Subcutaneous abdominal adipose tissue (tissue), 5 donors: ENCODE results near the gene WSCD1.

Experiments used
- H3K27ac ChIP-seq: one replicate; pipeline ENCODE4 v1.7.0; 2013; ENCODE audit warnings: low read depth, mild to moderate bottlenecking, inconsistent platforms, low read length, moderate library complexity
- H3K27me3 ChIP-seq, 5 donors: one replicate each; pipeline ENCODE4 v1.7.0; 2013; ENCODE audit warnings: low read length in 5 of 5, inconsistent platforms in 1 of 5; ENCODE audit not compliant: control insufficient read depth in 5 of 5, insufficient read depth in 4 of 5
- H3K36me3 ChIP-seq, 5 donors: one replicate each; pipeline ENCODE4 v1.7.0; 2013; ENCODE audit warnings: low read length in 5 of 5; ENCODE audit not compliant: control insufficient read depth in 5 of 5, insufficient read depth in 5 of 5
- H3K4me1 ChIP-seq, 5 donors: one replicate each; pipeline ENCODE4 v1.7.0; 2013; ENCODE audit warnings: low read length in 5 of 5, mild to moderate bottlenecking in 3 of 5, moderate library complexity in 1 of 5; ENCODE audit not compliant: control insufficient read depth in 5 of 5, insufficient read depth in 5 of 5
- H3K4me3 ChIP-seq, 5 donors: one replicate each; pipeline ENCODE4 v1.7.0; 2013; ENCODE audit warnings: low read length in 5 of 5, low read depth in 1 of 5
- H3K9ac ChIP-seq, 5 donors: one replicate each; pipeline ENCODE4 v1.7.0; 2013; ENCODE audit warnings: low read length in 5 of 5, mild to moderate bottlenecking in 4 of 5, moderate library complexity in 3 of 5
- H3K9me3 ChIP-seq, 5 donors: one replicate each; pipeline ENCODE4 v1.7.0; 2013; ENCODE audit warnings: low read length in 5 of 5; ENCODE audit not compliant: control insufficient read depth in 5 of 5
- donor health status: healthy.
- donor health status: healthy.
- donor health status: healthy.
- donor health status: healthy.
- donor health status: healthy.

WSCD1 gene

GRCh38 chr17:6110088-6110487, 39.9 kb downstream of the WSCD1 start:
- Histone ChIP-seq H3K9me3 (peaks cover 0 to 5% (median 0%) of the 10 kb centered on the region in 5 donors), H3K4me3 (no peak overlapping the region), H3K27me3 (peaks cover 0 to under 1% (median 0%) of the 10 kb centered on the region in 5 donors), H3K4me1 (no peaks in the 10 kb centered on the region), H3K36me3 (no peaks in the 10 kb centered on the region), H3K9ac (no peak overlapping the region), H3K27ac (no peak overlapping the region)

- Histone ChIP-seq H3K9ac (no peak overlapping the region), H3K4me1 (no peaks in the 10 kb centered on the region), H3K27me3 (no peaks in the 10 kb centered on the region), H3K36me3 (no peaks in the 10 kb centered on the region), H3K4me3 (no peak overlapping the region), H3K27ac (no peak overlapping the region), H3K9me3 (peaks cover 0 to 5% (median 0%) of the 10 kb centered on the region in 5 donors)
Observed at GRCh38 chr17:6110592-6110991, 40.4 kb downstream of the WSCD1 start.

- H3K9me3 ChIP-seq = peaks cover 7 to 32% (median 20%) of the 10 kb centered on the region in 5 donors
- H3K4me1 ChIP-seq = no peaks in the 10 kb centered on the region
- no peaks in the 10 kb centered on the region for H3K27me3 ChIP-seq
- H3K36me3 ChIP-seq = peaks cover 0 to 23% (median 4%) of the 10 kb centered on the region in 5 donors
- no peak overlapping the region for H3K4me3 ChIP-seq
- no peak overlapping the region for H3K9ac ChIP-seq
- H3K27ac ChIP-seq = no peak overlapping the region
Observed at GRCh38 chr17:6120351-6120750, 50.2 kb downstream of the WSCD1 start.

GRCh38 chr17:6124856-6125255, 54.7 kb downstream of the WSCD1 start:
- H3K9me3 ChIP-seq = peaks cover 7 to 27% (median 14%) of the 10 kb centered on the region in 5 donors
- H3K27me3 ChIP-seq = no peaks in the 10 kb centered on the region
- H3K27ac ChIP-seq = no peak overlapping the region
- H3K4me1 ChIP-seq = no peaks in the 10 kb centered on the region
- H3K9ac ChIP-seq = no peak overlapping the region
- no peak overlapping the region for H3K4me3 ChIP-seq
- H3K36me3 ChIP-seq = peaks cover 0 to 11% (median 4%) of the 10 kb centered on the region in 5 donors

DNA sequence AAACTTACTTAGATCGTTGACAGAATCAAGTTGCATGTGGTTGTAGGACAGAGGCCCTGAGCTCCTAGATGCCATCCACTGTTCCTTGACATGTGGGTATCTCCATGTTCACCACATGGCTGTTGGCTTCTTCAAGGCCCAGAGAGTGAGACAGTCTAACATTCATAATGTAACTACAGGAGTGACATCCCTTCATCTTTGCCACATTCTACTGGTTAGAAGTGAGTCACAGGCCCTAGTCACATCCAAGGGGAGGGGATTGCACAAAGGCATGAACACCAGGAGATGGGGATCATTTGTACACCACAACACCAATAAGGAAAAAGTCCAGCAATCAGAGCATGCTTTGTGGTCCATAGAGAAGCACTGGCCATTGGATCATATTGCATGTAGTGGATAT, 56.6 kb downstream of the WSCD1 start:
- H3K27ac ChIP-seq = no peak overlapping the region
- no peaks in the 10 kb centered on the region for H3K4me1 ChIP-seq
- H3K27me3 ChIP-seq = no peaks in the 10 kb centered on the region
- H3K36me3 ChIP-seq = no peaks in the 10 kb centered on the region
- H3K9ac ChIP-seq = no peak overlapping the region
- H3K9me3 ChIP-seq = peaks cover 7 to 27% (median 11%) of the 10 kb centered on the region in 5 donors
- no peak overlapping the region for H3K4me3 ChIP-seq

- Histone ChIP-seq H3K36me3 (no peaks in the 10 kb centered on the region), H3K27me3 (peaks cover 0 to 13% (median 6%) of the 10 kb centered on the region in 5 donors), H3K4me3 (no peak overlapping the region), H3K27ac (no peak overlapping the region), H3K9me3 (no peaks in the 10 kb centered on the region), H3K4me1 (no peaks in the 10 kb centered on the region), H3K9ac (no peak overlapping the region)
Observed at GRCh38 chr17:6134721-6135120, 64.5 kb downstream of the WSCD1 start.

- H3K9ac ChIP-seq = no peak overlapping the region
- no peak overlapping the region for H3K4me3 ChIP-seq
- no peaks in the 10 kb centered on the region for H3K36me3 ChIP-seq
- H3K9me3 ChIP-seq = no peaks in the 10 kb centered on the region
- H3K27me3 ChIP-seq = peaks cover 3 to 13% (median 8%) of the 10 kb centered on the region in 5 donors
- no peaks in the 10 kb centered on the region for H3K4me1 ChIP-seq
- no peak overlapping the region for H3K27ac ChIP-seq
Observed at GRCh38 chr17:6135236-6135635, 65.1 kb downstream of the WSCD1 start.

- Histone ChIP-seq H3K9ac (no peak overlapping the region), H3K4me1 (no peaks in the 10 kb centered on the region), H3K27ac (no peak overlapping the region), H3K36me3 (no peaks in the 10 kb centered on the region), H3K27me3 (peaks cover 3 to 13% (median 8%) of the 10 kb centered on the region in 5 donors), H3K4me3 (no peak overlapping the region), H3K9me3 (no peaks in the 10 kb centered on the region)
Observed at GRCh38 chr17:6135996-6136395, 65.8 kb downstream of the WSCD1 start.

- Histone ChIP-seq H3K36me3 (no peaks in the 10 kb centered on the region), H3K27ac (no peak overlapping the region), H3K27me3 (peaks cover 3 to 14% (median 8%) of the 10 kb centered on the region in 5 donors), H3K4me3 (no peak overlapping the region), H3K4me1 (no peaks in the 10 kb centered on the region), H3K9me3 (no peaks in the 10 kb centered on the region), H3K9ac (no peak overlapping the region)
Observed at GRCh38 chr17:6137716-6138502, 67.7 kb downstream of the WSCD1 start.

DNA sequence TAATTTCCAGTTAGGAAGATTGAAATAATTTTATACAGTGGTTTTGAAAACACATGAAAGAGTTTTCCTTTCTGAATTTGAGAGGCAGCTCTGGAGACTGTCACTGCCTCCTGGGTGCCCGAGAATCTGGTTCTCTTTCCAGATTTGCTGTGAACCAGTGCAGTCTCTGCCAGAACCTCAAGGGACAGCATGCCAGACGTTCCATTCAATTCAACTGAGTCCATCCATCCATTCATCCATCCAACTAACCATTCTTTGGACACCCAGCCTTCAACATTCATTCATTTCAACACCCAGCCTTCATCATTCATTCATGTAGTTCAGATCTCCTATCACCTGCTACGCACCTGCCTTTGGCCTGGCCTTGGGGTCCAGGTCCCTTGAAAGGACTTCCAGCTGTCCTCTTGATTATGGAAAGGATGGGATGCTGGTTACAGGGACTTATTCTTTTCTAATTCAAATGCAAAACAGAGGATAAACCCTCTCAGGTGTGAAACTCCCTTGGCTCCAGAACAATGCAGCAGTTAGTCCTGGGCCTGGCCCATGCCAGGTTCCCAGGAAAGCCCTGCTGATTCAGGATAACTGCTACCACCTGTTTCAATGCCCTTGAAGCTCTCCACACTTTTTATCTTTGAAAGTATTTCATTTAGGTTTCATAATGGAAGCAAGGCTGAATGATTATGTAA, 68.7 kb downstream of the WSCD1 start:
- H3K36me3 ChIP-seq = no peaks in the 10 kb centered on the region
- H3K4me3 ChIP-seq = no peak overlapping the region
- no peak overlapping the region for H3K27ac ChIP-seq
- H3K9ac ChIP-seq = no peak overlapping the region
- no peaks in the 10 kb centered on the region for H3K9me3 ChIP-seq
- peaks cover 3 to 14% (median 8%) of the 10 kb centered on the region in 5 donors for H3K27me3 ChIP-seq
- H3K4me1 ChIP-seq = no peaks in the 10 kb centered on the region
